Mesenchymal stem cell (in vitro differentiated cells and primary cell): ENCODE data around the gene TMC3.
"Not testable (repeated sequence)": the region's sequence is repeated elsewhere in the genome, so short reads cannot be mapped to it uniquely, and the experiment has no call there.

Experiments used
- DNase-seq: peaks from one replicate; pipeline ENCODE4 v3.0.0-alpha.2; 2013
- H2AFZ ChIP-seq: one replicate; pipeline ENCODE4 v1.6.1; 2013; ENCODE audit warnings: low read depth, mild to moderate bottlenecking, control low read depth, inconsistent platforms, low read length, moderate library complexity
- H2AK5ac ChIP-seq: 2 replicates; pipeline ENCODE4 v1.6.1; 2013; ENCODE audit warnings: low read length, moderate library complexity, mild to moderate bottlenecking, inconsistent platforms; ENCODE audit not compliant: severe bottlenecking
- H2BK120ac ChIP-seq: one replicate; pipeline ENCODE4 v1.6.1; 2013; ENCODE audit warnings: low read depth, mild to moderate bottlenecking, inconsistent platforms, low read length, moderate library complexity
- H2BK12ac ChIP-seq, 2 experiments: one replicate each; pipeline ENCODE4 v1.6.1; 2013; ENCODE audit warnings: inconsistent platforms in 2 of 2, low read length in 2 of 2, mild to moderate bottlenecking in 2 of 2, moderate library complexity in 2 of 2, control low read depth in 1 of 2
- H2BK15ac ChIP-seq: one replicate; pipeline ENCODE4 v1.6.1; 2013; ENCODE audit warnings: mild to moderate bottlenecking, low read depth, inconsistent platforms; ENCODE audit not compliant: poor library complexity, severe bottlenecking
- H2BK5ac ChIP-seq: 2 replicates; pipeline ENCODE4 v1.6.1; 2013; ENCODE audit warnings: low read depth, mild to moderate bottlenecking, low read length, control low read depth, inconsistent platforms; ENCODE audit not compliant: poor library complexity, severe bottlenecking
- H3K14ac ChIP-seq, 2 experiments: one replicate each; pipeline ENCODE4 v1.6.1; 2013; ENCODE audit warnings: inconsistent platforms in 2 of 2, low read length in 2 of 2, control low read depth in 1 of 2, mild to moderate bottlenecking in 1 of 2, moderate library complexity in 1 of 2
- H3K18ac ChIP-seq, 2 experiments: one replicate each; pipeline ENCODE4 v1.6.1; 2013; ENCODE audit warnings: inconsistent platforms in 2 of 2, low read length in 2 of 2, control low read depth in 1 of 2, low read depth in 1 of 2, mild to moderate bottlenecking in 1 of 2
- H3K23ac ChIP-seq, 2 experiments: one replicate each; pipeline ENCODE4 v1.6.1; 2013; ENCODE audit warnings: inconsistent platforms in 2 of 2, low read length in 2 of 2, mild to moderate bottlenecking in 2 of 2, moderate library complexity in 2 of 2, control low read depth in 1 of 2
- H3K27ac ChIP-seq: 2 replicates; pipeline ENCODE4 v1.5.1; 2013; ENCODE audit warnings: mild to moderate bottlenecking, moderate library complexity, low read length, control low read depth, inconsistent platforms; ENCODE audit not compliant: poor library complexity, severe bottlenecking
- H3K27me3 ChIP-seq, 2 experiments: 2 replicates each; pipeline versions ENCODE4 v1.6.1 to v1.7.0; 2013; ENCODE audit warnings: low read length in 2 of 2, mild to moderate bottlenecking in 2 of 2, moderate library complexity in 2 of 2, control low read depth in 1 of 2, inconsistent platforms in 1 of 2; ENCODE audit not compliant: control insufficient read depth in 1 of 2, insufficient read depth in 1 of 2
- H3K36me3 ChIP-seq, 2 experiments: 2 replicates each; pipeline versions ENCODE4 v1.6.1 to v1.7.0; 2013; ENCODE audit warnings: low read length in 2 of 2, control low read depth in 1 of 2, inconsistent platforms in 1 of 2, low read depth in 1 of 2, mild to moderate bottlenecking in 1 of 2; ENCODE audit not compliant: insufficient read depth in 2 of 2, control insufficient read depth in 1 of 2
- H3K4ac ChIP-seq, 2 experiments: one replicate each; pipeline ENCODE4 v1.6.1; 2013; ENCODE audit warnings: inconsistent platforms in 2 of 2, low read length in 2 of 2, mild to moderate bottlenecking in 2 of 2, moderate library complexity in 2 of 2, control low read depth in 1 of 2, low read depth in 1 of 2
- H3K4me1 ChIP-seq: 2 replicates; pipeline ENCODE4 v1.6.1; 2013; ENCODE audit warnings: low read depth, low read length, control low read depth; ENCODE audit not compliant: control insufficient read depth, insufficient read depth
- H3K4me2 ChIP-seq: 2 replicates; pipeline ENCODE4 v1.6.1; 2013; ENCODE audit warnings: low read length, mild to moderate bottlenecking, inconsistent platforms; ENCODE audit not compliant: poor library complexity, severe bottlenecking
- H3K4me3 ChIP-seq, 2 experiments: 2 replicates each; pipeline versions ENCODE4 v1.5.1 to v1.7.0; 2013; ENCODE audit warnings: low read length in 2 of 2, mild to moderate bottlenecking in 2 of 2, control low read depth in 1 of 2, low read depth in 1 of 2; ENCODE audit not compliant: insufficient read depth in 1 of 2
- H3K79me1 ChIP-seq: replicated peaks from 2 replicates; pipeline ENCODE4 v1.6.1; 2013; ENCODE audit warnings: mild to moderate bottlenecking, control low read depth, low read length, inconsistent platforms; ENCODE audit not compliant: poor library complexity, severe bottlenecking
- H3K9ac ChIP-seq: 2 replicates; pipeline ENCODE4 v1.7.0; 2013; ENCODE audit warnings: mild to moderate bottlenecking, low read length, moderate library complexity
- H3K9me3 ChIP-seq: 2 replicates; pipeline ENCODE4 v1.7.0; 2013; ENCODE audit warnings: mild to moderate bottlenecking, low read length; ENCODE audit not compliant: control insufficient read depth
- H4K8ac ChIP-seq: one replicate; pipeline ENCODE4 v1.6.1; 2013; ENCODE audit warnings: inconsistent platforms, mild to moderate bottlenecking, low read length, moderate library complexity
- H4K91ac ChIP-seq: one replicate; pipeline ENCODE4 v1.6.1; 2013; ENCODE audit warnings: mild to moderate bottlenecking, low read length, inconsistent platforms
- WGBS: methylation state at CpG from one replicate; pipeline ENCODE4 v1.1.7; 2013; ENCODE audit warnings: mixed read lengths; 5-methylcytosine and 5-hydroxymethylcytosine counted together

TMC3 gene

GRCh38 chr15:81332326-81332725, 41.7 kb downstream of the TMC3 start:
- no peak overlapping the region for H2BK120ac ChIP-seq
- H3K9me3 ChIP-seq: no peaks in the 10 kb centered on the region
- H3K23ac ChIP-seq: no peak overlapping the region
- no peak for DNase-seq
- peak overlapping the region; percentile 72 for H2AK5ac ChIP-seq
- H3K4ac ChIP-seq: no peak overlapping the region
- peaks cover 0 to 7% of the 10 kb centered on the region in 2 experiments for H3K36me3 ChIP-seq
- H2BK5ac ChIP-seq: no peak overlapping the region
- no peak overlapping the region for H3K9ac ChIP-seq
- no peak overlapping the region for H2BK12ac ChIP-seq
- no peak overlapping the region for H3K4me2 ChIP-seq
- no peak overlapping the region for H3K27ac ChIP-seq
- no peak overlapping the region for H4K8ac ChIP-seq
- H4K91ac ChIP-seq: no peak overlapping the region
- H3K18ac ChIP-seq: no peak overlapping the region
- peaks cover 0 to 9% of the 10 kb centered on the region in 2 experiments for H3K27me3 ChIP-seq
- H3K4me1 ChIP-seq: peaks cover 5% of the 10 kb centered on the region
- WGBS: 92% methylated on average over 12 of the region's 12 CpGs
- no peak overlapping the region for H3K14ac ChIP-seq
- H3K4me3 ChIP-seq: no peak overlapping the region
- no peak overlapping the region for H2AFZ ChIP-seq
- H2BK15ac ChIP-seq: no peak overlapping the region
- peaks cover 1% of the 10 kb centered on the region for H3K79me1 ChIP-seq

GRCh38 chr15:81331600-81331999, 42.4 kb downstream of the TMC3 start:
- Histone ChIP-seq H3K4me2 (no peak overlapping the region), H3K4me3 (no peak overlapping the region), H3K27me3 (peaks cover 0 to 9% of the 10 kb centered on the region in 2 experiments), H3K18ac (no peak overlapping the region), H4K8ac (no peak overlapping the region), H3K23ac (no peak overlapping the region), H3K36me3 (peaks cover 0 to 7% of the 10 kb centered on the region in 2 experiments), H2BK12ac (no peak overlapping the region), H3K4me1 (peaks cover 5% of the 10 kb centered on the region), H3K79me1 (peaks cover 1% of the 10 kb centered on the region), H2BK5ac (no peak overlapping the region), H2AK5ac (peak overlapping the region; percentile 88), H3K9ac (no peak overlapping the region), H3K14ac (no peak overlapping the region), H2AFZ (no peak overlapping the region), H3K27ac (no peak overlapping the region), H2BK120ac (no peak overlapping the region), H2BK15ac (no peak overlapping the region), H3K9me3 (no peaks in the 10 kb centered on the region), H4K91ac (no peak overlapping the region), H3K4ac (no peak overlapping the region)
- WGBS: 97% methylated on average over 15 of the region's 15 CpGs
- no peak for DNase-seq

- 92% methylated on average over 9 of the region's 9 CpGs for WGBS
- H3K9ac ChIP-seq, H2AFZ ChIP-seq: not testable (repeated sequence)
Measured at GRCh38 chr15:81331141-81331540, 42.9 kb downstream of the TMC3 start.

GRCh38 chr15:81330366-81331090, 43.5 kb downstream of the TMC3 start:
- Histone ChIP-seq H3K27ac (no peak overlapping the region), H3K9me3 (no peaks in the 10 kb centered on the region), H2BK15ac (no peak overlapping the region), H2BK12ac (no peak overlapping the region), H3K9ac (no peak overlapping the region), H3K4me2 (no peak overlapping the region), H2AK5ac (peak overlapping the region; percentile 98), H3K4me3 (no peak overlapping the region), H3K27me3 (peaks cover 0 to 9% of the 10 kb centered on the region in 2 experiments), H3K23ac (no peak overlapping the region), H4K8ac (no peak overlapping the region), H3K4ac (no peak overlapping the region), H3K79me1 (peaks cover 1% of the 10 kb centered on the region), H3K4me1 (peaks cover 9% of the 10 kb centered on the region), H2AFZ (no peak overlapping the region), H2BK120ac (no peak overlapping the region), H3K14ac (no peak overlapping the region), H3K18ac (no peak overlapping the region), H3K36me3 (peaks cover 0 to 7% of the 10 kb centered on the region in 2 experiments), H4K91ac (no peak overlapping the region), H2BK5ac (no peak overlapping the region)
- 88% methylated on average over 5 of the region's 5 CpGs for WGBS
- DNase-seq: no peak

More at GRCh38 chr15:81331141-81331540, 42.9 kb downstream of the TMC3 start:
- DNase-seq: peak; percentile 18
- not testable (repeated sequence) for H3K4ac ChIP-seq, H2BK15ac ChIP-seq, H2BK12ac ChIP-seq, H3K79me1 ChIP-seq, H4K91ac ChIP-seq, H3K4me1 ChIP-seq, H3K27ac ChIP-seq, H3K36me3 ChIP-seq, H3K4me2 ChIP-seq, H3K18ac ChIP-seq, H2BK120ac ChIP-seq, H3K4me3 ChIP-seq, H4K8ac ChIP-seq, H3K23ac ChIP-seq, H2BK5ac ChIP-seq, H3K14ac ChIP-seq, H3K9me3 ChIP-seq, H3K27me3 ChIP-seq
- H2AK5ac ChIP-seq: peak overlapping the region; percentile 98
